GM12875 (cell line): ENCODE measurements around the gene CLCNKB.

Experiments
- H3K4me3 ChIP-seq: one replicate; pipeline ENCODE4 v1.5.1; 2011; ENCODE audit warnings: low read depth, low read length, control low read depth
- TF ChIP-seq, protein P1 (sequence below): IDR thresholded peaks from 2 replicates; pipeline ENCODE4 v1.5.1; 2011; ENCODE audit warnings: low read depth, mild to moderate bottlenecking, control low read depth, inconsistent platforms, low read length, moderate library complexity, borderline replicate concordance; ENCODE audit not compliant: insufficient read depth

CLCNKB gene

DNA sequence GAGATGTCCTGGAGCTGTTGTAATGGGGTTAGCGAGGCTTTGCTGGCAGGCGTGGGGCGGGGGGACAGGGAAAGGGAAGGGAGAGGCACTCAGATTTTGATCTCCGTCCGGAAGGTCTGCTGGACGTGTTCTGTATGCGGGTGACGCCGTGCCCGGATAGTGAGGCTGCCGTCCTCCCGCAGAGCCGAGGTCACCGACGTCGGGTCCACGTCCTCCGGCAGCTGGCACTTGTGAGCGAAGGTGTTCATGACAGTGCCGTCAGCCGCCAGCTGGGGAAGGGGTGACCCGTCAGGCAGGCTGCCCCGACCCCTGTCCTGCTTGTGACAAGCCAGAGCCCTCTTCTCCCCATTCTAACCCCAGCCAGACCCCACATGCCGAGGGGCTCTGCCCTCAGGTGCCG is 28.1 kb upstream of the CLCNKB start:
- TF ChIP-seq, protein P1, sequence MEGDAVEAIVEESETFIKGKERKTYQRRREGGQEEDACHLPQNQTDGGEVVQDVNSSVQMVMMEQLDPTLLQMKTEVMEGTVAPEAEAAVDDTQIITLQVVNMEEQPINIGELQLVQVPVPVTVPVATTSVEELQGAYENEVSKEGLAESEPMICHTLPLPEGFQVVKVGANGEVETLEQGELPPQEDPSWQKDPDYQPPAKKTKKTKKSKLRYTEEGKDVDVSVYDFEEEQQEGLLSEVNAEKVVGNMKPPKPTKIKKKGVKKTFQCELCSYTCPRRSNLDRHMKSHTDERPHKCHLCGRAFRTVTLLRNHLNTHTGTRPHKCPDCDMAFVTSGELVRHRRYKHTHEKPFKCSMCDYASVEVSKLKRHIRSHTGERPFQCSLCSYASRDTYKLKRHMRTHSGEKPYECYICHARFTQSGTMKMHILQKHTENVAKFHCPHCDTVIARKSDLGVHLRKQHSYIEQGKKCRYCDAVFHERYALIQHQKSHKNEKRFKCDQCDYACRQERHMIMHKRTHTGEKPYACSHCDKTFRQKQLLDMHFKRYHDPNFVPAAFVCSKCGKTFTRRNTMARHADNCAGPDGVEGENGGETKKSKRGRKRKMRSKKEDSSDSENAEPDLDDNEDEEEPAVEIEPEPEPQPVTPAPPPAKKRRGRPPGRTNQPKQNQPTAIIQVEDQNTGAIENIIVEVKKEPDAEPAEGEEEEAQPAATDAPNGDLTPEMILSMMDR: no peak
- no peak overlapping the region for H3K4me3 ChIP-seq

DNA sequence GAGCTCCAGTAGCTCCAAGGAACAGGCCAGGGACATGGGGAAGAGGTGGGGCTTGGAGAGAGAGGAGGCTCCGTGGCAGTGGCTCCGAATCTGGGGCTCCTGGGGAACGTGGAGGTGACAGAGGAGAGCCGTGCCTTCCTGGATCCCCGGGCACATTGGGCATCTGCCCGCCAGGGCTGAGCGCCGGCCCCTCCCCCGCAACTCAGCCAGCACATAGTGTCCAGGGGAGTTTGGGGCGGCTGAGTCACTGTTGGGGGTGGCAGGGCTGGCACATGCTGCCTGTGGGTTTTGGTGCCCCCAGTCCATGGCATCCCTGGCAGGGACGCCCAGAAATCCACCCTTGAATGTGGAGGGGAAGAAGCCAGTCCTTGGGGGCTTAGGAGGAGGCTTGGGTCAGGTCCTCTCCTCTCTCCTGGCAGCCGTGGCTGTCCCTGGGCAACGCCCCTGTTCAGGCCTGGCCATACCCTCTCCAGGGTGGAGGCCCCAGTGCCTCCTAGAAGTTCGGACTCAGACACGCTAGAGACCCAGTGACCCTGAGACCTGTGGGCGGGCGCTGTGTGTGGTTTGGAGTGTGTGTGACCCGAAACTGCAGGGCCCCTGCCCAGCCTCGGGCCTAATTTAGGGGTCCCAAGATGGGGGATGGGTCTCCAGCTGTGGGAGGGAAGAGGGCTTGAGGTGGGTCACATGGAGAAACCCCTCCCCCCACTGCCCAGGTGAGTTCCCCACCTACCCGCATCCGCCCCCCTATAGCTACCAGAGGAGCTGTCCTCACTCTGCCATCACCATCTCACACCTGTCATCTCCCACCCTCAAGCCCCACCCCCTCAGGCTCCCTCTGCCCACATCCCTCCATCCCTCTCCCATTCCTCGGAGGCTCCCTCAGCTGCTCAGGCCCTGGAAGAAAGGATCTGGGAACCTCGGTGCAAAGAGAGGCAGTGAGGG is 27.4 kb upstream of the CLCNKB start:
- TF ChIP-seq, protein P1: no peak

DNA sequence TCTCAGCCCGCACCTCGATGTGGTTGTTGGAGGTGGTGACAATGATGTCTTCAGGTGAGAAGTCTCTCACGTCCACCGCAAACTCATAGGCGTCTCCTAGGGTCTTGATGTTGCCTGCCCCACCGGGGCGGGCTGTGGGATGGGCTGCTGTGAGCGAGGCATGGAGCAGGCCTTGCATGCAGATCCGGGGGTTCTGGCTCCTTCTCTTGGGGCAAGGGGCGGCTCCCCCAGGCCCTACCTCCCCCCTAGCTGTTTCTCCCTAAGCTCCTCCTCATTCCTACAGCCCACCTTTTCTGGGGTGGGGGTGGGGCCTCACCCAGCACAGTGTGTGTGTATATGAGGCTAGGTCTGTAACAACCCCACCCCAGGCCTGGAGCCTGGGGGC is 26.5 kb upstream of the CLCNKB start:
- TF ChIP-seq, protein P1: no peak
- H3K4me3 ChIP-seq: no peak overlapping the region

More for the DNA sequence above, 27.4 kb upstream of the CLCNKB start:
- no peak overlapping the region for H3K4me3 ChIP-seq

DNA sequence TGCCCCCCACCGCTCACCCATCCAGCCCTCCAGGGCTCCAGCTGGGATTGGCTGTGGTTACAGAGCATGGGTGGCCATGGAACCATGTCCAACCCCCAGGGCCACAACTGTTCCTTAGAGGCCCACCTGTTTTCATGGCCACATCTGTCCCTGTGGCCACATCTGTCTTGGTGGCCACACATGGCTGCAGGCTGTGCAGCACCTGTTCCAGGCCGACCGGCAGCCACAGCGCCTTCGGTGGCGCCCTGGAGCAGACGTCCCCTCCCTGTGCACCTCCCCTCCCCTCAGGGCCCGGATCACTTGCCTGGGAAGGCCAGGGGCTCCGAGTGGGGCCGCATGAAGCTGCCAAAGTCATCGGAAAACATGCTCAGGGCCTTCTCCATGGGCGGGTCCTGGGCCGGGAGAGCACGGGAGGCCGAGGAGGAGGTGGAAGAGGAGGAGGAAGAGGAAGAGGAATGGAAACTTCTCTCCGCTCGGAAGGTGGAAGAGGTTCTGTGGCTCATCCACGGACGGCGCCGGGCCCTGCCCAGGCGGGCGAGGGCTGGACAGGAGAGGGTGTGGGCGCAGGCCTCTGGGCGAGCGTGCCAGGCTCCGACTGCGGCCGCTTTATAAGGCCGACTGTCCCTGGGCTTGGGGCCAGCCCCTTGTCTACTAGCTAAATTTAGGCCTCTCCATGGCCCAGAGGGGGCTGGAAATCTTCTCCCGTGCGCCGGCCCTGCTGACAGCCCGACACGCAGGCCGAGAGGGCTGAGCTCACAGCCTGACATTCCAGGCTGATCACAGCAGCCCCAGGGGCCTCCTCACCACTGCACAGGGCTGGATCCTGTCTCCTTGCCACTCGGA is 25.9 kb upstream of the CLCNKB start, which contains the start of gene HSPB7:
TSS of gene HSPB7 (minus strand) at position 583 of the 843 bp plus-strand sequence. CDS start at position 503, 80 bp downstream.
- TF ChIP-seq, protein P1: no peak
- no peak within 1 kb of the TSS for H3K4me3 ChIP-seq

DNA sequence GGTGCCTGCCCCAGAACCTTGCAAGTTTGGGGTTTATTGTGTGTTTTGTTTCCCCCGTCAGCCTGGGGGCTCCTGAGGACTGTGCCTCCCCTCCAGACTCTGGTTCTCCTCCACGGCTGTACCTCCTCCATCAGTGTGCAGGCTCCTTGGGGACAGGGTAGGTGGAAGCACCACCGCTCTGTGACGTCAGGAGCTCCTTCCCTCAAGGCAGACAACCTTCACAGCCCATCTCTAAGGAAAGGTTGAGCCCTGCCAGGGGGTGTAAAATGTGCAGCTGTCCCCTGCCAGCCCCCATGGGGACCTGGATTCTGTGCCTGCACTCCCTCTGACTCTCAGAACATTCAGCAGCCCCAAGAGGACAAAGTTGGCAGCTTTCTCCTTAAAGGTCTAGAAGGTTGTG is 25.3 kb upstream of the CLCNKB start:
- TF ChIP-seq, protein P1: no peak
- H3K4me3 ChIP-seq: no peak overlapping the region

DNA sequence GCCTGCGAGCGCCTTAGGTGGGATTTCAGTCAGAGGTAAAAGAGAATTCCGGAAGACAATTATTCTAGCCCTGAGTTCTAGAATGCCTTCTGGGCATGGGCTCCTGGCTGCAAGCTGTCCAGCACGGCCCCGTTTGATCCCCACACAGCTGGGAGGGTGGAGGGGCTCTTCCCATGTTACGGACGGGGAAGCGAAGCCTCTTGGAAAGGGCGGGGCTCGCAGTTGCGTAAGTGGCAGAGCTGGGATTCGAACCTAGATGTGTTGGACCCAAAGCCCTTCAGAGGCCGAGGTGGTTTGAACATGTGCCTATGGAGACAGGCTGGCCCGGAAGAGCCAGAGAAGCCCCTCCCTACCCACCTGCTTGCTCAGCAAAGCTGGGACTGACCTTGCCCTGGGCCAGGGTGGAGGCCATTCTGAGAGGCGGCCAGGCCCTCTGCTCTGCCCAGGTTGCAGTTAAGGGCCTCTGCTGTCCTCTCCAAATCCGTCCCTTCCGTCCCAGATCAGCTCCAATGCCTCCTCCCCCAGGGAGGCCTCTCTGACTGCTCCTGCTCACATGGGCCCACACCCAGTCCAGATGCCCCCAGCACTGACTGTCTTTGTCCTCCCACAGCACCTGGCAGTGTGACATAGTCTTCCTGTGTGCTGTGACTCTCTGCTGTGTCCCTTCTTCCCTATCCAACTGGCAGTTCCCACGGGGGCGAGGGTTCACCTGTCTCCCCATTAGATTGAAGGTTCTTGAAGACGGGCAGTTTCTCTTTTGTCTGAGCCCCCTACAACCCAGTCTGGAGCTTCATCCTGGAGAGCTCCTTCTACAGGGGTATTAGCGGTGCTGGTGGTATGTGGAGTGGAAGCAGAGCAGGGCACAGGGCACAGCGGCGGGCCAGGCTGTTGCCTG is 24.6 kb upstream of the CLCNKB start:
- TF ChIP-seq, protein P1: no peak
- H3K4me3 ChIP-seq: no peak overlapping the region
